HFFc6 (cell line): ENCODE results near the gene APOBEC3C. TPM values are rescaled to one million over a fixed set of nuclear protein-coding genes. Genes with fewer than 3 reads are reported as not detected.
A peak's percentile ranks its signal among the peaks of the same experiment; 100 is the strongest.
"Not testable (repeated sequence)": the region's sequence is repeated elsewhere in the genome, so short reads cannot be mapped to it uniquely, and the experiment has no call there.

ENCODE experiments used
- DNase-seq: peaks from one replicate; pipeline ENCODE4 v3.0.0-alpha.2; 2018
- H3K27ac Mint-ChIP-seq: 2 replicates; pipeline ENCODE4 v1.8.0; 2020; ENCODE audit warnings: mild to moderate bottlenecking, mixed read lengths
- H3K27me3 Mint-ChIP-seq: 2 replicates; pipeline ENCODE4 v1.8.0; 2021; ENCODE audit warnings: mild to moderate bottlenecking, moderate library complexity, mixed read lengths; ENCODE audit not compliant: insufficient read depth
- H3K36me3 Mint-ChIP-seq: 2 replicates; pipeline ENCODE4 v1.8.0; 2021; ENCODE audit warnings: low read depth, mixed read lengths
- H3K4me1 Mint-ChIP-seq: 2 replicates; pipeline ENCODE4 v1.8.0; 2020; ENCODE audit warnings: low read depth, mixed read lengths
- H3K4me3 Mint-ChIP-seq: 2 replicates; pipeline ENCODE4 v1.8.0; 2020; ENCODE audit warnings: mild to moderate bottlenecking, moderate library complexity, mixed read lengths
- H3K9me3 Mint-ChIP-seq: 2 replicates; pipeline ENCODE4 v1.8.0; 2020; ENCODE audit warnings: mild to moderate bottlenecking, mixed read lengths
- total RNA-seq, 6 experiments: library from RNA; stranded (reverse); fragmentation: NEBNext Ultra II Directional; extraction: Animal tissue kit (Norgen Biotek cat#: 25700); gene quantifications; 2 replicates in 1 of 6; 3 replicates in 5 of 6; pipeline ENCODE4 v1.2.3, GENCODE V29; 2021
- TF ChIP-seq, protein P1 (sequence below): fragments of 200-600 bp; sonication (generic); IDR thresholded peaks from 2 replicates; pipeline ENCODE4 v1.5.0; 2021; ENCODE audit warnings: antibody characterized with exemption, mild to moderate bottlenecking

APOBEC3C gene
- total RNA-seq, 6 experiments from 2014 or later: 43.9 to 93.9 (median 83.5) TPM

DNA sequence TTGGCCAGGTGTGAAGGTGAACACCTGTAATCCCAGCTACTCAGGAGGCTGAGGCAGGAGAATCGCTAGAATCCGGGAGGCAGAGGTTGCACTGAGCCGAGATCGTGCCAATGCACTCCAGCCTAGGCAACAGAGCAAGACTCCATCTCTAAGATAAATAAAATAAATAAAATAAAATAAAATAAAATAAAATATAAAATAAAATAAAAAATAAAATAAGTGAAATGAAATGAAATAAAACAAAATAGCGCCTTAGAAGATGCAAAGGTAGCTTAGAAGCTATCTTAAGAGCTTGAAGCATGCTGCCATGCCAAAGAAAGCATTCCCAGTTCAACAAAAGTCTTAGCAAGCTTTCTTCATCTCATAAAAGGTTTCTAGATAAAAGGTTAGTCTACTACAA lies 6.9 kb upstream of the APOBEC3C start:
- DNase-seq: no peak
- Mint-ChIP-seq H3K9me3 (no peaks in the 10 kb centered on the region), H3K4me3 (no peak overlapping the region), H3K36me3 (no peaks in the 10 kb centered on the region), H3K4me1 (peaks cover 7% of the 10 kb centered on the region), H3K27me3 (peaks cover 2% of the 10 kb centered on the region; the same call in 1 of the 2 replicates), H3K27ac (no peak overlapping the region)
- TF ChIP-seq, protein P1, sequence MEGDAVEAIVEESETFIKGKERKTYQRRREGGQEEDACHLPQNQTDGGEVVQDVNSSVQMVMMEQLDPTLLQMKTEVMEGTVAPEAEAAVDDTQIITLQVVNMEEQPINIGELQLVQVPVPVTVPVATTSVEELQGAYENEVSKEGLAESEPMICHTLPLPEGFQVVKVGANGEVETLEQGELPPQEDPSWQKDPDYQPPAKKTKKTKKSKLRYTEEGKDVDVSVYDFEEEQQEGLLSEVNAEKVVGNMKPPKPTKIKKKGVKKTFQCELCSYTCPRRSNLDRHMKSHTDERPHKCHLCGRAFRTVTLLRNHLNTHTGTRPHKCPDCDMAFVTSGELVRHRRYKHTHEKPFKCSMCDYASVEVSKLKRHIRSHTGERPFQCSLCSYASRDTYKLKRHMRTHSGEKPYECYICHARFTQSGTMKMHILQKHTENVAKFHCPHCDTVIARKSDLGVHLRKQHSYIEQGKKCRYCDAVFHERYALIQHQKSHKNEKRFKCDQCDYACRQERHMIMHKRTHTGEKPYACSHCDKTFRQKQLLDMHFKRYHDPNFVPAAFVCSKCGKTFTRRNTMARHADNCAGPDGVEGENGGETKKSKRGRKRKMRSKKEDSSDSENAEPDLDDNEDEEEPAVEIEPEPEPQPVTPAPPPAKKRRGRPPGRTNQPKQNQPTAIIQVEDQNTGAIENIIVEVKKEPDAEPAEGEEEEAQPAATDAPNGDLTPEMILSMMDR: no peak

GRCh38 chr22:39008271-39008850 lies 5.7 kb upstream of the APOBEC3C start:
- not testable (repeated sequence) for H3K36me3 Mint-ChIP-seq, DNase-seq, H3K27me3 Mint-ChIP-seq, H3K4me3 Mint-ChIP-seq, H3K9me3 Mint-ChIP-seq, H3K27ac Mint-ChIP-seq, H3K4me1 Mint-ChIP-seq

- TF ChIP-seq, protein P1: no peak
- H3K4me1 Mint-ChIP-seq: peaks cover 17% of the 10 kb centered on the region
- no peaks in the 10 kb centered on the region; the same call in 1 of the 2 replicates for H3K36me3 Mint-ChIP-seq
- H3K27ac Mint-ChIP-seq: no peak overlapping the region
- peaks cover 4% of the 10 kb centered on the region; the same call in 1 of the 2 replicates for H3K27me3 Mint-ChIP-seq
- no peak for DNase-seq
- H3K4me3 Mint-ChIP-seq: no peak overlapping the region
- no peaks in the 10 kb centered on the region for H3K9me3 Mint-ChIP-seq
Observed at GRCh38 chr22:39010946-39011345, 3.1 kb upstream of the APOBEC3C start.

GRCh38 chr22:39012533-39013511 lies 1.2 kb upstream of the APOBEC3C start:
- Mint-ChIP-seq H3K4me3 (no peak overlapping the region), H3K9me3 (no peaks in the 10 kb centered on the region), H3K36me3 (peaks cover 3% of the 10 kb centered on the region; the same call in 1 of the 2 replicates), H3K4me1 (peaks cover 17% of the 10 kb centered on the region), H3K27ac (no peak overlapping the region), H3K27me3 (peaks cover 4% of the 10 kb centered on the region; the same call in 1 of the 2 replicates)
- TF ChIP-seq, protein P1: no peak
- no peak for DNase-seq

DNA sequence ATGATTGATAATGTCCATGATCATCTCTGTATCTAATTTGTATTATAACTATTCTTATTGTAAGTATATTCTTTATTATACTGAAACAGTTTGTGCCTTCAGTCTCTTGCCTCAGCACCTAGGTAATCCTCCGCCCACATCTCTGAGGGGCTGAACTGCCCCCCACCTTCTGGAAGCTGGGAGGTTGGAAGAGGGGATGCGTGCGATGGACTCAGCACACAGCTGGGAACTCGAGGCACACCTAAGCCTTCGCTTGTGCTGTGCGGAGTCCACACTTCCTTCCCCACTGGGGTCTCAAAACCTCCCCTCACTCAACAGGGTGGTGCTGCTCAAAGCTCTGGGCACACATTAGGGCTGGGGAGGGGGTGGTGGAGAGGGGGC lies 506 bp upstream of the APOBEC3C start:
- not testable (repeated sequence) for DNase-seq, H3K36me3 Mint-ChIP-seq, H3K27me3 Mint-ChIP-seq, H3K27ac Mint-ChIP-seq, H3K9me3 Mint-ChIP-seq
- Mint-ChIP-seq H3K4me3 (peak overlapping the region; percentile 98; the same call in 1 of the 2 replicates), H3K4me1 (peaks cover 17% of the 10 kb centered on the region)

- Mint-ChIP-seq H3K4me3 (peak overlapping the region; percentile 98), H3K27ac (peak overlapping the region; percentile 95), H3K4me1 (peaks cover 17% of the 10 kb centered on the region)
- DNase-seq, H3K36me3 Mint-ChIP-seq, H3K27me3 Mint-ChIP-seq, H3K9me3 Mint-ChIP-seq: not testable (repeated sequence)
Observed at GRCh38 chr22:39014723-39015121, 665 bp downstream of the APOBEC3C start.

DNA sequence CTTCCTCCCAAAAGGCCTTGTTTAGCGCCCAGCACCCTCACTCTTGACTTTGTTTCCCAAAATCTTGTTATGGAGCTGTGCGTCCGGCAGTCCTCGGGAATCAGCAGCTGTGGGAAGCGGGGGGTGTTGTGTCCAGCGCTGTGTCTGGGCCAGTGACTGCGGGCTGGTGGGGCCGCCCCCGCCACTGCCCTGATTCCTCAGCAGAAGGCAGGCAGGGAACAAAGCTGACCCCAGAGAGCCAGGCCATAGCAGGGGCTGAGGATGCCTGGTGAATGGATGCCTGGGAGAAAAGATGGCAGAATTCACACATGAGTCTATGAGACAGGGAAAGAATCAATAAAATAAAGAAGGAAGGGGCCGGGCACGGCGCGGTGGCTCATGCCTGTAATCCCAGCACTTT lies 2.5 kb downstream of the APOBEC3C start:
- no peak for DNase-seq
- TF ChIP-seq, protein P1: no peak
- Mint-ChIP-seq H3K27ac (no peak overlapping the region), H3K9me3 (no peaks in the 10 kb centered on the region), H3K4me1 (peaks cover 29% of the 10 kb centered on the region), H3K27me3 (peaks cover 2% of the 10 kb centered on the region; the same call in 1 of the 2 replicates), H3K36me3 (peaks cover 8% of the 10 kb centered on the region; the same call in 1 of the 2 replicates), H3K4me3 (peak overlapping the region; percentile 26; the same call in 1 of the 2 replicates)
